Keratinocyte (primary cell): Measurements from ENCODE around the gene IL1RAPL1. TPM values are rescaled to one million over a fixed set of nuclear protein-coding genes. Genes with fewer than 3 reads are reported as not detected.

ENCODE experiments used
- DNase-seq: peaks from one replicate; pipeline ENCODE4 v3.0.0-alpha.2; 2011; ENCODE audit warnings: low read depth, missing footprints, low spot score
- FAIRE-seq: peaks from 2 replicates; lab custom pipeline; 2011; peaks lifted over from hg19 to GRCh38; lab: Jason Lieb, UNC
- H2AFZ ChIP-seq: 2 replicates; pipeline ENCODE4 v1.6.0; 2012; ENCODE audit warnings: low read length, control low read depth, inconsistent platforms; ENCODE audit not compliant: control insufficient read depth
- H3K27ac ChIP-seq: 2 replicates; pipeline ENCODE4 v1.5.1; 2011; ENCODE audit warnings: low read length; ENCODE audit not compliant: control insufficient read depth, insufficient read depth
- H3K27me3 ChIP-seq: 3 replicates; pipeline ENCODE4 v1.6.0; 2011; ENCODE audit warnings: low read length; ENCODE audit not compliant: control insufficient read depth, insufficient read depth; ENCODE audit errors: extremely low read depth
- H3K36me3 ChIP-seq, 2 experiments: 2 replicates in 1 of 2; 3 replicates in 1 of 2; pipeline ENCODE4 v1.5.1; 2011; ENCODE audit warnings: low read length in 2 of 2, mild to moderate bottlenecking in 1 of 2; ENCODE audit not compliant: control insufficient read depth in 2 of 2, insufficient read depth in 2 of 2; ENCODE audit errors: extremely low read depth in 1 of 2
- H3K4me1 ChIP-seq: 3 replicates; pipeline ENCODE4 v1.5.1; 2011; ENCODE audit warnings: low read length; ENCODE audit not compliant: control insufficient read depth, insufficient read depth; ENCODE audit errors: extremely low read depth
- H3K4me2 ChIP-seq: 3 replicates; pipeline ENCODE4 v1.6.0; 2011; ENCODE audit warnings: low read depth, low read length; ENCODE audit not compliant: control insufficient read depth, insufficient read depth; ENCODE audit errors: extremely low read depth
- H3K4me3 ChIP-seq, 3 experiments: fragments of 200-600 bp in 1 of 3; sonication (generic) in 1 of 3; 2 replicates in 2 of 3; 3 replicates in 1 of 3; pipeline ENCODE4 v1.5.1; 2011 to 2016; ENCODE audit warnings: low read length in 3 of 3, mild to moderate bottlenecking in 3 of 3, control low read depth in 2 of 3, inconsistent platforms in 1 of 3, low read depth in 1 of 3, mixed read lengths in 1 of 3, mixed run types in 1 of 3, moderate library complexity in 1 of 3; ENCODE audit not compliant: control insufficient read depth in 2 of 3, insufficient read depth in 2 of 3; ENCODE audit errors: extremely low read depth in 1 of 3
- H3K79me2 ChIP-seq: 2 replicates; pipeline ENCODE4 v1.6.0; 2012; ENCODE audit warnings: low read length; ENCODE audit not compliant: control insufficient read depth, insufficient read depth
- H3K9ac ChIP-seq: 3 replicates; pipeline ENCODE4 v1.6.0; 2011; ENCODE audit warnings: low read length; ENCODE audit not compliant: control insufficient read depth, insufficient read depth; ENCODE audit errors: extremely low read depth
- H3K9me1 ChIP-seq: 3 replicates; pipeline ENCODE4 v1.6.0; 2011; ENCODE audit warnings: low read length; ENCODE audit not compliant: control insufficient read depth, insufficient read depth; ENCODE audit errors: extremely low read depth
- H3K9me3 ChIP-seq: 2 replicates; pipeline ENCODE4 v1.5.1; 2012; ENCODE audit warnings: low read depth, low read length; ENCODE audit not compliant: control insufficient read depth
- H4K20me1 ChIP-seq: 3 replicates; pipeline ENCODE4 v1.6.0; 2011; ENCODE audit warnings: low read length; ENCODE audit not compliant: control insufficient read depth, insufficient read depth; ENCODE audit errors: extremely low read depth
- EZH2 ChIP-seq: IDR thresholded peaks from one replicate; pipeline ENCODE4 v1.6.1; 2012; ENCODE audit warnings: inconsistent platforms, mild to moderate bottlenecking, low read length, moderate library complexity
- dilution Hi-C: fragments of 300-500 bp; cut with MboI; formaldehyde crosslinking; loops from one replicate; pipeline ENCODE4 v1.7.0; 2020; ENCODE audit warnings: low sequenced_read_pairs; ENCODE audit not compliant: extremely low pct_ligation_motif_present
- polyA plus RNA-seq, 5 experiments: library from polyadenylated mRNA; depleted of rRNA in 3 of 5; stranded (reverse) in 3 of 5; stranded (forward) in 1 of 5; unstranded in 1 of 5; fragments of >200 nt; gene quantifications; 1 replicate in 1 of 5; 2 replicates in 3 of 5; 3 replicates in 1 of 5; pipeline versions ENCODE4 v1.2.1 to v1.2.3, GENCODE V29; 2011 to 2012; ENCODE audit warnings: missing spikeins in 2 of 5, low read depth in 1 of 5, low replicate concordance in 1 of 5
- TF ChIP-seq, protein P1 (sequence below), 3 experiments: IDR thresholded peaks in 1 of 3; conservative IDR thresholded peaks in 1 of 3; optimal IDR thresholded peaks in 1 of 3; 2 replicates in 2 of 3; 3 replicates in 1 of 3; pipeline versions ENCODE3 to v1.5.1; 2011; ENCODE audit warnings: low read length in 3 of 3, mild to moderate bottlenecking in 3 of 3, moderate library complexity in 2 of 3, control low read depth in 1 of 3, inconsistent platforms in 1 of 3; ENCODE audit not compliant: insufficient read depth in 2 of 3; ENCODE audit errors: extremely low read depth in 1 of 3

IL1RAPL1 gene
- polyA plus RNA-seq, 1 donor (not counting 4 experiments of a cell fraction or from before 2014, with no cell fraction given) = 2.8 TPM

DNA sequence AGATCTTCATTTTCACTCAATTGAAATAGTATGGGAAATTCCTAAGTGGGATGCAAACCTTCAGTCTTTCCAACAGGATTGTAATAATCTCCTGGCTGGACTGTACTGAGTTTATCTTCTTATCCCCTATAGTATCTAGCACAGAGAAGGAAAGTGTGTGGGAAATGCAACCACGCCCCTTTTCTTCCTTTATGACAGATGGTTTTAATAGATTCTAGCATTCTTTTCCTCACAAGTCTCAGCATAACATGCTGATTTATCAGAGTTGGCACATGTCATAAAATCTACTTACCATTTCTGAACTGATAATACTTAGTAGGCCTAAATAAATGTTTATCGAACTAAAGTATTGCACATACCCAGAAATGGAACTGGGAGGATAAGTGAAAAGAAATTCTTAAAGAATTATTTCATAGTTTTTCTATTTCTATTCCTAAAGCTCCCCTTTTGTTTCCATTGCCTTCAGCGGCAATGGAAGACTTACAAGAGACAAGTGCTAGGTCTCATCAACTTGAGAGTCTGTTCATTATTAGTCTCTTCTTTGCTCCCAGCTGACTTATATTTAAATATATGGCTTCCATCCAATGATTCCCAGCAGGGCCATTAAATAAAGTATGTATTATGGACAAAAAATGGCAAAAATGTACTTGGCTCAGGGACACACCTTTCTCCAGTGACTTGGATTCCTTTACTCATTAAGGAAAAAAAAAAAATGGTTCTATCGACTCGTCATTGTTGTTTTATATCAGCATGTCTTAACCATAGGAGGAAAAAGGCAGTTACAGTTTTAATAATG lies 484.5 kb downstream of the IL1RAPL1 start:
- no peak overlapping the region for H3K4me3 ChIP-seq
- no peak overlapping the region for H3K27ac ChIP-seq
- H3K4me2 ChIP-seq = no peak overlapping the region
- no peaks in the 10 kb centered on the region for H3K9me1 ChIP-seq
- no peaks in the 10 kb centered on the region for H3K36me3 ChIP-seq
- H3K9me3 ChIP-seq = no peaks in the 10 kb centered on the region
- H3K9ac ChIP-seq = no peak overlapping the region
- no peaks in the 10 kb centered on the region for H3K27me3 ChIP-seq
- no peak for DNase-seq
- no peak for TF ChIP-seq EZH2
- TF ChIP-seq, protein P1, sequence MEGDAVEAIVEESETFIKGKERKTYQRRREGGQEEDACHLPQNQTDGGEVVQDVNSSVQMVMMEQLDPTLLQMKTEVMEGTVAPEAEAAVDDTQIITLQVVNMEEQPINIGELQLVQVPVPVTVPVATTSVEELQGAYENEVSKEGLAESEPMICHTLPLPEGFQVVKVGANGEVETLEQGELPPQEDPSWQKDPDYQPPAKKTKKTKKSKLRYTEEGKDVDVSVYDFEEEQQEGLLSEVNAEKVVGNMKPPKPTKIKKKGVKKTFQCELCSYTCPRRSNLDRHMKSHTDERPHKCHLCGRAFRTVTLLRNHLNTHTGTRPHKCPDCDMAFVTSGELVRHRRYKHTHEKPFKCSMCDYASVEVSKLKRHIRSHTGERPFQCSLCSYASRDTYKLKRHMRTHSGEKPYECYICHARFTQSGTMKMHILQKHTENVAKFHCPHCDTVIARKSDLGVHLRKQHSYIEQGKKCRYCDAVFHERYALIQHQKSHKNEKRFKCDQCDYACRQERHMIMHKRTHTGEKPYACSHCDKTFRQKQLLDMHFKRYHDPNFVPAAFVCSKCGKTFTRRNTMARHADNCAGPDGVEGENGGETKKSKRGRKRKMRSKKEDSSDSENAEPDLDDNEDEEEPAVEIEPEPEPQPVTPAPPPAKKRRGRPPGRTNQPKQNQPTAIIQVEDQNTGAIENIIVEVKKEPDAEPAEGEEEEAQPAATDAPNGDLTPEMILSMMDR (optimal IDR thresholded peaks at IDR 0.05 in 1 of 3, IDR thresholded peaks at IDR 0.05 in 1 of 3, conservative IDR thresholded peaks at IDR 0.05 in 1 of 3; ENCODE audit: extremely low read depth in 1 of 3, insufficient read depth in 2 of 3, low read length in 3 of 3) = no peak
- dilution Hi-C loops = no loop called here
- H3K4me1 ChIP-seq = no peaks in the 10 kb centered on the region
- H4K20me1 ChIP-seq = no peaks in the 10 kb centered on the region
- FAIRE-seq = no peak
- H3K79me2 ChIP-seq = no peaks in the 10 kb centered on the region
- H2AFZ ChIP-seq = no peak overlapping the region

DNA sequence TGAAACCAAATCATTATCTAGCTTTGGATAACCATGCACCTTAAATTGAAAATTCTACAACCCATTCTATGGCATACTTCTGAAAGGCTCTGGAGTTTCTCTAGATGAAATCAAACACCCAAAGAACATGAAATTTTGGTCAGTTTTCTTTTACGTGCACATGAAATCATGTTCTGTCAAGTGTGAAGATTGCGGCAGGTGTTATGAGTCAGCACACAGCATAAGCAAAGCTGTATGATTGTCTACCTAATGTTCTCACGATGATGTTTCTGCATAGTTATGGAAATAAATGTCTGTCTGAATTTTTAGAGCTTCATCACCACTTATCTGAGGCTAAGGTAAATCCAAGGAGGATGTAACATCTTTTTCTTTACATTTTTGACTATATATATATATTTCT lies 495.3 kb downstream of the IL1RAPL1 start:
- Histone ChIP-seq H3K9me1 (no peaks in the 10 kb centered on the region), H3K4me2 (no peak overlapping the region), H3K9ac (no peak overlapping the region), H3K79me2 (no peaks in the 10 kb centered on the region), H4K20me1 (no peaks in the 10 kb centered on the region), H3K4me1 (no peaks in the 10 kb centered on the region), H3K4me3 (no peak overlapping the region), H3K36me3 (no peaks in the 10 kb centered on the region), H3K27me3 (no peaks in the 10 kb centered on the region), H3K9me3 (no peaks in the 10 kb centered on the region), H3K27ac (no peak overlapping the region), H2AFZ (no peak overlapping the region)
- DNase-seq = no peak
- FAIRE-seq = no peak
- dilution Hi-C loops = no loop called here
- no peak for TF ChIP-seq EZH2
- TF ChIP-seq, protein P1 (optimal IDR thresholded peaks at IDR 0.05 in 1 of 3, IDR thresholded peaks at IDR 0.05 in 1 of 3, conservative IDR thresholded peaks at IDR 0.05 in 1 of 3; ENCODE audit: extremely low read depth in 1 of 3, insufficient read depth in 2 of 3, low read length in 3 of 3) = no peak
